Fibroblast of the aortic adventitia (primary cell): Measurements from ENCODE around the gene TMEM60. TPM values are rescaled to one million over a fixed set of nuclear protein-coding genes. Genes with fewer than 3 reads are reported as not detected.
"Not testable (repeated sequence)": the region's sequence is repeated elsewhere in the genome, so short reads cannot be mapped to it uniquely, and the experiment has no call there.

Experiments
- DNase-seq: peaks from one replicate; pipeline ENCODE4 v3.0.0-alpha.2; 2010; ENCODE audit warnings: low read depth
- H3K4me3 ChIP-seq: 2 replicates; pipeline ENCODE4 v1.5.1; 2011; ENCODE audit warnings: low read depth, mild to moderate bottlenecking, control low read depth, low read length, moderate library complexity
- total RNA-seq: library from RNA; depleted of rRNA; stranded (reverse); fragments of >200 nt; gene quantifications from 2 replicates; pipeline ENCODE4 v1.2.3, GENCODE V29; 2012; ENCODE audit warnings: low replicate concordance
- TF ChIP-seq, protein P1 (sequence below): IDR thresholded peaks from 2 replicates; pipeline ENCODE4 v1.5.1; 2011; ENCODE audit warnings: mild to moderate bottlenecking, low read length, control low read depth, inconsistent platforms; ENCODE audit not compliant: insufficient read depth

TMEM60 gene
- total RNA-seq, 1 donor, result 29.6 TPM

DNA sequence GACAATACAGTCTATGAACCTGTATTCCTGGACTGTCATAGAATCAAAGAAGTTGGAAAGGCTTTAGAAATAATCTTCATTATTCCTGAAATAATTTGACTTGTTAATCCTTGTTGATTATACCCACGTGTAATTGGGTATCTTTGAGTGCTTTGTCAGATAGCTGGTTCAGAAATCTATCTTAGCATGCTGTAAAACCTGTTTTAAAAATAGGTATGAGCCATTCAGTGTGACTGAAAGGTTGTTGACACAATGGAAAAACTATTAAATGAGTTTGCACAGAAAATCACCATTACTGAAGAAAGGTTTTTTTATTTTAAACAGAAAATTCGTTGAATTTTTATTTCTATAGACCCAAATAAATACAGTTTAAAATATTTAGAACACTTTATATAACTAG, 39.0 kb upstream of the TMEM60 start:
- TF ChIP-seq, protein P1, sequence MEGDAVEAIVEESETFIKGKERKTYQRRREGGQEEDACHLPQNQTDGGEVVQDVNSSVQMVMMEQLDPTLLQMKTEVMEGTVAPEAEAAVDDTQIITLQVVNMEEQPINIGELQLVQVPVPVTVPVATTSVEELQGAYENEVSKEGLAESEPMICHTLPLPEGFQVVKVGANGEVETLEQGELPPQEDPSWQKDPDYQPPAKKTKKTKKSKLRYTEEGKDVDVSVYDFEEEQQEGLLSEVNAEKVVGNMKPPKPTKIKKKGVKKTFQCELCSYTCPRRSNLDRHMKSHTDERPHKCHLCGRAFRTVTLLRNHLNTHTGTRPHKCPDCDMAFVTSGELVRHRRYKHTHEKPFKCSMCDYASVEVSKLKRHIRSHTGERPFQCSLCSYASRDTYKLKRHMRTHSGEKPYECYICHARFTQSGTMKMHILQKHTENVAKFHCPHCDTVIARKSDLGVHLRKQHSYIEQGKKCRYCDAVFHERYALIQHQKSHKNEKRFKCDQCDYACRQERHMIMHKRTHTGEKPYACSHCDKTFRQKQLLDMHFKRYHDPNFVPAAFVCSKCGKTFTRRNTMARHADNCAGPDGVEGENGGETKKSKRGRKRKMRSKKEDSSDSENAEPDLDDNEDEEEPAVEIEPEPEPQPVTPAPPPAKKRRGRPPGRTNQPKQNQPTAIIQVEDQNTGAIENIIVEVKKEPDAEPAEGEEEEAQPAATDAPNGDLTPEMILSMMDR, result no peak
- no peak overlapping the region for H3K4me3 ChIP-seq
- no peak for DNase-seq

DNA sequence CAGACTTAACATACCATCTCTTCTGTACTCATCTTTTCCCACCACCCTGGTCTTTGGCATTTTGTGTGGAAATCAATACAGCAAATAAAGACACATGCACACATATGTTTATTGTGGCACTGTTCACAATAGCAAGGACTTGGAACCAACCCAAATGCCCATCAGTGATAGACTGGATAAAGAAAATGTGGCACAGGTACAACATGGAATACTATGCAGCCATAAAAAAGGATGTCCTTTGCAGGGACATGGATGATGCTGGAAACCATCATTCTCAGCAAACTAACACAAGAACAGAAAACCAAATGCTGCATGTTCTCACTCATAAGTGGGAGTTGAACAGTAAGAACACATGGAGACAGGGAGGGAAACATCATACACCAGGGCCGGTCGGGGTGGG, 38.2 kb upstream of the TMEM60 start:
- not testable (repeated sequence) for H3K4me3 ChIP-seq, DNase-seq

DNA sequence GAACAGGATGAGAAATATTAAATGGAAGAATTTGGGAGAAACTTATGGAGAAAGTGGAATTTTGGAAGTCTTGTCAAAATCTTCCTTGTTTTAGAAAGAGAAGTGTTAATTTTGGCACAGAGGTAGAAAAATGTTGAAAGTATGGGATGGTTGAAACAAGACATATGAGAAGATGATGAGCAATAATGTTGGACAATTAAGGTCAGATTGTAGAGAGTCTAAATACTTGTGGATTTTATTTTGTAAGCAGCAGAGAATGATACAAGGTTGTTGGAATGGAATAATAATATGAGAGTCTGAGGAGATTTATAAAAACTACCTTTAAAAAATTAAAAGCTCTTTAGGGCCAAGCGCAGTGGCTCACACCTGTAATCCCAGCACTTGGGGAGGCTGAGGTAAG, 34.9 kb upstream of the TMEM60 start:
- DNase-seq, result no peak
- TF ChIP-seq, protein P1, result no peak
- no peak overlapping the region for H3K4me3 ChIP-seq

DNA sequence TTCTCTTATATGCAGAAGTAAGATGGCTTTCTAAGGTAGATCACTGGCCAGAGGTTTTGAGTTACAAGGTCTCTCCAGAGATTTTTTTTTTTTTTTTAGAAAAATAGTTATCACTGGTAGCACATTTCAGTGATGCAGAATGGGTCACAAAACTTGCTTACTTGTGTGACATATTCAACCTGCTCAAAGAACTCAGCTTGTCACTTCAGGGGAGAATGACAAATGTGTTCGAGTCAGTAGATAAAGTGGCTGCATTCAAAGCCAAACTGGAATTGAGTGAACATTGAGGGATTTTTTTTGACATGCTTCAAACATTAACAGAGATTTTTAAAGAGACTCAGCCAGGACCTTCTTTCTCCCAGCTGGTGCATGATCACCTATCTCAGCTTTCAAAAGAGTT, 33.7 kb upstream of the TMEM60 start:
- TF ChIP-seq, protein P1, result no peak
- no peak for DNase-seq

DNA sequence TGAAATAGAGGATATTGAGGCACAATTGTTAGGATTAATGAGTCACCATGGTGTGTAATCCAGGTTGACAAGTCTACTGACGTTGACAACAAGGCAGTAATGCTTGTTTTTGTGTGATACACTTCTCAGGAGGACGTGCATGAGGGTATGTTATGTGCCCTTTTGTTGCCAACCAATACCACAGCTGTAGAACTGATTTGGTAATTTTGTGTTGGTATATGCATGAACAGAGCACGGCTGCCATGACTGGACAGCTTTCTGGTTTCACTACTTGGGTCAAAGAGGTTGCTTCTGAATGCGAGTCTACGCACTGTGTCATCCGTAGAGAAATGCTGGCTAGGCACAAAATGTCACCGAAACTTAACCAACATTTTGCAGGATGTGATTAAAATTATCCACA, 33.2 kb upstream of the TMEM60 start:
- TF ChIP-seq, protein P1, result no peak
- H3K4me3 ChIP-seq, result no peak overlapping the region
- no peak for DNase-seq

More for the DNA sequence above, 33.7 kb upstream of the TMEM60 start:
- H3K4me3 ChIP-seq, result no peak overlapping the region

DNA sequence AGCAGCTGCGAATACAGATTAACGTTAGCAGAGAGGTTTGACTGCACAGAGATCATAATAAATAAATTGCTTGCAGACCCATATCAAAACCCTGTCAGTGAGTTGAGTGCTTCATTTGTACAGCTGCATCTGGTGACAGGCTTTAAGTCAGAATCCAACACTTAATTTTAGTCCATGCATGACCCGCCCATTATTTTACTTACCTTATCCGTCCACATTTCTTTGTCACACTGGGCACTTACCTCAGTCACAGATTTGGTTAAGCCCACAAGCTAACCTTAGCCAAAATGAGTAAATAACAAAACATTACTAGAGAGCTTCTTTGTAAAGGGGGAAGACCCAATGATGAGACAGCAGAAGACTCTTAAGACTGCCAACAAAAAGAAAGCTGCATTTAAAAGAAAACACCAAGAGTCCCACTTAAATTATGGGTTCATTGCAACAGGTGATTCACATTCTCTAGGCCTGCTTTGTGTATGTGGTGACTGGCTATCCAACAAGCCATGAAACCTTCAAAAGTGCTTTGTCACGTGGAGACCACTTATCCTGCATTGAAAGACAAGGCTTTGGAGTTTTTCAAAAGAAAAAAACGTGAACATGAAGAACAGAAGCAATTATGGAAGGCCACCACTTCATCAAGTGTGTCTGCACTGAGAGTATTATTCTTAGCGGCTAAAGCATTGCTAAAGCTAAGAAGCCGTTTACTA, 32.6 kb upstream of the TMEM60 start:
- TF ChIP-seq, protein P1, result no peak
- H3K4me3 ChIP-seq, result no peak overlapping the region
- no peak for DNase-seq

DNA sequence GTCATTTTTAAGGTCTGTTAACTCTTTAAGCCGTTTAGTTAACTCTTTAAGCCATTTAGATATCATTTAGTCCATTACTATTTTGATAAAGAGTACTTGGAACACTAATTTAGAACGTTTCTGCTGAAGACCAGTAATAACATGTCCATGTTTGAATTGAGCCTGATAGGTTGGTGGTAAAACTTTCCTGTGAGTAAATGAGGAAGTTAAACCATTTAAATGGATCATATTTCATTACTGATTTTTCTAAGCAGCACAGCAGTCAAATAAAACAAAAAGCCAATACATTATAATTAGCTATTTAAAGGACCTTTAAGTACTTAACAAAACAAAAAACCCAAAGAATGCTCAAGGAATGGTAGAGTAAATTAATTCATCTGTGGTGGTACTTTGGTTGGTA, 29.8 kb upstream of the TMEM60 start:
- DNase-seq, result no peak
- H3K4me3 ChIP-seq, result no peak overlapping the region
- TF ChIP-seq, protein P1, result no peak
